DMS79 treated with DMSO at 0.1 percent for 48 hours (cell line): ENCODE measurements around the gene PITRM1.

Experiments
- DNase-seq: peaks from one replicate; lab custom pipeline; 2025; lab: John Stamatoyannopoulos, UW

PITRM1 gene

DNA sequence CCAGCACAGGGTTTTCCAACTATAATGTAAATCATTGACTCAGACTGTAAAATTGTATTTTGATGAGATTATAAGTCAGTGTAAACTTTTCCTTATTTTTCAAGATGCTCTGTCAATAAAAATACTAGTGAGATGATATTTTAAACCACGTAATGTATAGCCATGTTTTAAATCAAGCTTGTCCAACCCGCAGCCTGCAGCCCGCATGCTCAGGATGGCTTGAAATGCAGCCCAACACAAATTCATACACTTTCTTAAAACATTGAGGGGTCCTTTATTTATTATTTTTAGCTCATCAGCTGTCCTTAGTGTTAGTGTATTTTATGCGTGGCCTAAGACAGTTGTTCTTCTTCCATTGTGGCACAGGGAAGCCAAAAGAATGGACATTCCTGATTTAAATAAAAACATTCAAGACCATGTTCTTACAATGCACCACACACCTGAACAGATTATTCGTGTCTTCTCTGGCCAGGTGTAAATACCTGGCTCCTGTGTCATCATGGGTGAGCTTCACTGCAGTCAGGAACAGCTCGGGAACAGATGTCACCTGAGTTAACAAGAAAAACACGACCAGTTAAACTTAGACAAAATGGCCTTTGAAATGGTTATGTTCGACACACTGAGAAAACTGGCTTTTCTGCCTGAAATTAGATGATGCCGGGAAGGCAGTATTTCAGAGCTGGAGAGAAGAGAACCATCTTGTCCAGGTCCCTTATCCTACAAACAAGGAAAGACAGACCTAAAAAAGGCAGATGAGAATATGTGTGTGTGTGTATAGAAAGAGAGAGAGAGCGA lies 5.9 kb downstream of the PITRM1 start:
- DNase-seq, result no peak

DNA sequence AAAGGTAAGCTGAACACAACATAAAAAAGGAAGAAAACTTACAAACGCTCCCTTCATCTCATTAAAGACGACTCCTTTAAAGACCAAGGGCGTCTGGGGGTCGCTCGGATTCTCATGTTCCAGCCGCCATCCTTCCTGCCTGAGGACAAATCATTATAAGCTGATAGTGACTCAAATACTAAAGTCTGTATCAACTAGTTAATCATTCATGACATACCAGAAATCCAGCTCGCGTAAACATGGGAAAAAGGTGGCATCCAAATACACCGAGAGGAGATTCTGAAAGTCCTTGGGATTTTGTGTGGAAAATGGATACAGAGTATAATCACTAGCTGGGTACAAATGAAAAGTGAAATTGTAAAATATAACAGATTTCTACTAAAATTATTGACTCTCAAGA lies 7.4 kb downstream of the PITRM1 start:
- DNase-seq, result no peak

DNA sequence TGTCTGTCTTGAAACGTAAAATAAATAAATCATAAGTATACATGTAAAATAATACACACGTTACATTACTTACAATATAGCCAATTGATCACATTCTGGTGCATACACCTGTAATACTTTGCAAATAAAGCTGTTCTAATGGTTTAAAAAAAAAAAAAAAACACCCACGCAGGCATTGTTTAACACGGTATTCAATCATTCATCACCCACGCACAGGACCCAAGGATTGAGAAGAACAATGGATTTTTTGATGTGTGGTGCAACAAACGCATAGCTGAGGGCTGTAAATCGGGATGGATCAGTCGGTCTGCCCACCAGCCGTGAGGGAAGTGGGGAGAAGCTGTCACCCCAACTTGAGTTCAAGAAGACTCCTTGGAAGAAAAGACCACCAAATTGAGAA lies 8.7 kb downstream of the PITRM1 start:
- no peak for DNase-seq

- no peak for DNase-seq
Measured at GRCh38 chr10:3162533-3162932, 10.0 kb downstream of the PITRM1 start.

GRCh38 chr10:3159152-3159551 lies 13.4 kb downstream of the PITRM1 start:
- no peak for DNase-seq

DNA sequence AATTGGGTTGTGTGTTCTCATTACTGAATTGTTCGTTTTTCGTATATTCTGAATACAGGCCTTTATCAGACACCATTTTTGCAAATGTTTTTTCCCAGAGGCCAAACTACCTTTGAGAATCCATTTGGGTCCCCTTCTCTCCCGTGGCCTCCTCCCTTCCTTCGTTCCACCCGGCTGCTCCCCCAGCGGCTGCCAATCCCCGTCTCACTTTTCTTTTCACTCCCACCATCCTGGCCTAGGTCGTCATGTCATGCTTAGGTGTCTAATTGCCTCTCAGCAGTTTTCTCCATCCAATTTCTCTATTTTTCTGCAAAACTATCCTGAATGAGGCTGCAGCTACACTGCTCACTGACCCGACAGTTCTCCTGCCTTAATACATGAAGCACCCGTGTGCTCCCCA lies 17.9 kb downstream of the PITRM1 start:
- no peak for DNase-seq

GRCh38 chr10:3152566-3152935 lies 20.0 kb downstream of the PITRM1 start:
- no peak for DNase-seq

GRCh38 chr10:3151889-3152565 lies 20.6 kb downstream of the PITRM1 start:
- no peak for DNase-seq

GRCh38 chr10:3150961-3151360 lies 21.6 kb downstream of the PITRM1 start:
- no peak for DNase-seq

DNA sequence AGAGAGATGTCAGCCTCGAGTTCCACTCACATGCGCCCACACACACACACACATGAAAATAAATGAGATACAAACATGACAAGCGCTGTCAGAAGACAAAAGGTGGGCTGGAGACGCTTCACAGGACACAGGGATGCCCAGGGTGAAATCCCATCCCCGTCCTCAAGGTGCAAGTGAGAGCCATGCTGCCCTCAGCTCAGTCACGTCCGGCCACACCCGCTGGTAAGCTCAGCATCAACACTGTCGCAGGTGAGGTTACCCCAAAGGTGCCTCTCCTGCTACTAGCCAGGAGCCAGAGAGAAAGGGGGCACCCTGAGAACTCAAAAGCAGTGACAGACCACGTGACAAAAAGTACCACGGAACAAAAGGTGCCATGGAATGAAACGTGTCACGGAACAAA lies 22.2 kb downstream of the PITRM1 start:
- no peak for DNase-seq

- DNase-seq, result no peak
Measured at GRCh38 chr10:3149918-3150317, 22.7 kb downstream of the PITRM1 start.

DNA sequence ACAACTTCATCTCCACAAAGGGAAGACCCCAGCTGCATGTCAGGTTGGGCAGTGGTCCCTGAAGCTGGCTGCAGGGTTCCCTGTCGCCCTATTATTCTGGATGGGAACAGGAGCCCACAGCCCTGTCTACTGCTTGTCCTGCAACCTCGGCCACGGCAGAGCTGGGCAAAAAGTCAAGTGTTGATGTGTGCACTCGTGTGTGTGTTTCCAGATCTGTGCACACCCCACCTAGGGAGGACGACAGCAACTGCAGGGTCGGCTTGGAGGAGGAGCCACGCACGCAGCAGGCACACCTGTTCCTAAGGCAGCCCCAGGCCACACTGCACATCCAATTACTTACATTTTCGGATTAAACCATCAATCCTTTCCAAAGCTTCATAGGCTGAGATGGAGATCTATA lies 23.6 kb downstream of the PITRM1 start:
- DNase-seq, result no peak

DNA sequence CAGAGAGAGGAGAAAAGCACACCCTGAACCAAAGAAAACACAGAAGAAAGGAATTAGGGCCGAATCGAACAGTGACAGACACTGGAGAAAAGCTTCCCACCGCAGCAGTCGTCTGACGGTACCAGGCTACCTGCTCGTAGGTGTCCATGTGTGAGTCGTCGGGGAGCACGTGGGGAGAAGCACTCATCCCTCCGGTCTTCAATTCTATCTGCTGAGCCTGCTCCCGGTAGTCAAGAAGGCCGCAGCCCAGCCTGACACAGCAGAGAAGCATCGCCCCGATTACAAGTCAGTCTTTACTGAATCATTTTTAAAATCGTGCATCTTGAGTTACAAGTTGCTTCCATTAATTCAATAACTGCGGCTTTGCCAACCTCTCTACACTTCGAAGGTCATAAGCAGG lies 24.5 kb downstream of the PITRM1 start:
- DNase-seq, result no peak

DNA sequence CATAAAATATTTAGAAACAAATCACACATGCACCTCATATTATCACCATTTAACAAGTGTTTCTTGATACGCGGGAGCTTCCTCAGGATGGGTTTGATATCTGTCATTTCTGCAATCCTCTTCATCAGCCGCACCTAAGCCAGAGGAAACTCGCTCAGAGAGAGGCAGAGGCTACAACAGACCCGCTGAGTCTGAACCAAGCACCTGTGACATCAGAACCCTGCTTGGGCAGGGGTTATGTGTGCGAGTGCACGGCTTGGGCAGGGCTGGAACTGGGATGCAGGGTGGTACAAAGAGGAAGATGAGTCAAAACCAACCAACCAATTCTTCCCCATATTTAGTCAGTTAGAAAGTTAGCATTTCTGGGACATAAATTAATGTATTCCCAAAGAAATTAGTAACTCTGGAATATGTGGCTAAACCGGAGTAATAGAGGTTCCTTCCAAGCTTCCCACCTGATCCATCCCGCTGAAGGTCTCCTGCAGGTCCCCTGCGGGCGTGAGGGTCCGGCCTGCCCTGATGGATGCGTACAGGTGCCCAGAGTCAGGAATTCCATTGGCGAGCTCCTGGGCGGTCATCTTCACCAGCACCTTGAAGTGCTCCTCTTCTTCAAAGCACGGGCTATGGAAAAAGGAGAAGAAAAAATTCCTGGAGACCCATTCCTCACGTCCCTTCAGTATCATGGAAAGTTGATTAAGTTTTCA lies 25.3 kb downstream of the PITRM1 start:
- no peak for DNase-seq

DNA sequence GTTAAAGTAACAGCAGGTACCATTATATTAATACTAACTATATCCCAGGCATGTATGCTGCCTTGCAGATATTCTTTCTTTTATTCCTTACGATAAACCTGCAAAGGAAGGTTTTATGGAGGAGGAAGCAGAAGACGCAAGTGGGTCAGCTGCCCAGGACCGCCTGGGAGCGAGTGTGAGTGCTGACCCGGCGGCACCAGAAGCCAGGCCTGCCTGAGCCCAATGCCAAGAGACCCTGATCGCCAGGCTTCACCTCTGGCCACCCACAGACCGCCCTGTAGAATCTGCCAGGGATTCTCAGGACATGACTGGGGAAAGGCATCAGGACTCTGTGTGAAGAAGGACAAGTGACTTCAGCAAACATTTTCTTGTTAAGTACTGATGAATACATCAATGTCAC lies 26.3 kb downstream of the PITRM1 start:
- DNase-seq, result no peak

- DNase-seq, result no peak
Measured at GRCh38 chr10:3145366-3145765, 27.2 kb downstream of the PITRM1 start.

- DNase-seq, result no peak
Measured at GRCh38 chr10:3143791-3144434, 28.7 kb downstream of the PITRM1 start.

DNA sequence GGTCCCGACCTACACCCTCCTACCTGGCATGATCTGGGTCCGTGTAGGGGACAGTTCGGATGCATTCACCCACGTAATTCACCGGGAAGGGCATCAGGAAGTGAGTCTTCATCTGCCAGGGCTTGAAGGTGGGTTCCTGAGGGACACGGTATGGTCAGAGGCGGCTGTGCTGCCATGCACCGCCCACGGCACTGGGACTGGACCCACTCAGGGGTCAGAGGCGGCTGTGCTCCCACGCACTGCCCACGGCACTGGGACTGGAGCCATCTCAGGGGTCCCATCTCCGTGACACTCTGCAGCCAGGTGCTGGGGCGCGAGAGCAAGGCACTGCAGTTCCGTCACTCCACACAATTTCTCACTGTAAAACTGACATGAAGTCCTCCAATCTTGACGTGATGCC lies 29.2 kb downstream of the PITRM1 start:
- DNase-seq, result no peak

- no peak for DNase-seq
Measured at GRCh38 chr10:3142146-3142875, 30.3 kb downstream of the PITRM1 start.

- no peak for DNase-seq
Measured at GRCh38 chr10:3141351-3142005, 31.1 kb downstream of the PITRM1 start.

GRCh38 chr10:3140280-3140679 lies 32.3 kb downstream of the PITRM1 start:
- DNase-seq, result no peak
